IMR-90 (cell line): ENCODE measurements around the gene GLRA2. TPM values are rescaled to one million over a fixed set of nuclear protein-coding genes. Genes with fewer than 3 reads are reported as not detected.

Experiments
- ATAC-seq: fragments of 200-7000 bp; cut with Tn5 transposase; 2 replicates; pipeline ENCODE4 v1.9.1; 2020; ENCODE audit warnings: low read depth, mild to moderate bottlenecking, moderate library complexity
- BruUV-seq: library from RNA; stranded (reverse); fragments of 400-500 nt; replicated peaks from 2 replicates; lab custom pipeline; 2021; lab: Mats Ljungman, UMichigan
- CTCF ChIA-PET: fragments of 300-600 bp; formaldehyde crosslinking; extraction: SDS; loops from one replicate; lab custom pipeline; 2021; ENCODE audit warnings: antibody characterized with exemption; lab: Yijun Ruan, JAX
- POLR2A ChIA-PET: fragments of 300-600 bp; sonication (Branson Sonifier 250); formaldehyde crosslinking; loops from one replicate; lab custom pipeline; 2022; ENCODE audit warnings: antibody characterized with exemption; ENCODE audit not compliant: unreplicated experiment; lab: Charles Lee
- DNase-seq: peaks from one replicate; pipeline ENCODE4 v3.0.0; 2013
- H2AFZ ChIP-seq: replicated peaks from 2 replicates; pipeline ENCODE3; 2013; ENCODE audit warnings: low read length, mild to moderate bottlenecking; ENCODE audit not compliant: poor library complexity
- H2AK5ac ChIP-seq: 2 replicates; pipeline ENCODE4 v1.6.1; 2013; ENCODE audit warnings: low read depth, low read length, inconsistent platforms
- H2AK9ac ChIP-seq: replicated peaks from 2 replicates; pipeline ENCODE3; 2013; ENCODE audit warnings: mild to moderate bottlenecking, low read depth, low read length, moderate library complexity; ENCODE audit not compliant: poor library complexity
- H2BK120ac ChIP-seq: 2 replicates; pipeline ENCODE4 v1.6.1; 2013; ENCODE audit warnings: low read depth, low read length, inconsistent platforms
- H2BK15ac ChIP-seq: 3 replicates; pipeline ENCODE4 v1.6.1; 2013; ENCODE audit warnings: low read depth, low read length, inconsistent platforms
- H2BK20ac ChIP-seq: 2 replicates; pipeline ENCODE4 v1.6.1; 2013; ENCODE audit warnings: low read depth, mild to moderate bottlenecking, inconsistent platforms, low read length, moderate library complexity
- H2BK5ac ChIP-seq: 2 replicates; pipeline ENCODE4 v1.6.1; 2013; ENCODE audit warnings: mild to moderate bottlenecking, low read depth, low read length, inconsistent platforms; ENCODE audit not compliant: poor library complexity, severe bottlenecking
- H3K14ac ChIP-seq: replicated peaks from 2 replicates; pipeline ENCODE4 v1.6.1; 2013; ENCODE audit warnings: low read depth, low read length, inconsistent platforms
- H3K18ac ChIP-seq: 2 replicates; pipeline ENCODE4 v1.6.1; 2013; ENCODE audit warnings: low read depth, low read length, control low read depth
- H3K23ac ChIP-seq: 2 replicates; pipeline ENCODE4 v1.6.1; 2013; ENCODE audit warnings: low read depth, low read length, inconsistent platforms
- H3K27ac ChIP-seq: 2 replicates; pipeline ENCODE4 v1.5.1; 2013; ENCODE audit warnings: mild to moderate bottlenecking, control low read depth, low read length; ENCODE audit not compliant: insufficient read depth
- H3K27me3 ChIP-seq: 2 replicates; pipeline ENCODE4 v1.6.1; 2013; ENCODE audit warnings: low read length; ENCODE audit not compliant: control insufficient read depth, insufficient read depth
- H3K36me3 ChIP-seq: 2 replicates; pipeline ENCODE4 v1.6.1; 2013; ENCODE audit warnings: low read length, mixed read lengths; ENCODE audit not compliant: control insufficient read depth, insufficient read depth
- H3K4ac ChIP-seq: 2 replicates; pipeline ENCODE4 v1.6.1; 2013; ENCODE audit warnings: low read depth, low read length, inconsistent platforms
- H3K4me1 ChIP-seq: 2 replicates; pipeline ENCODE4 v1.6.1; 2013; ENCODE audit warnings: low read length, mixed read lengths; ENCODE audit not compliant: control insufficient read depth, insufficient read depth
- H3K4me2 ChIP-seq: 2 replicates; pipeline ENCODE4 v1.6.1; 2013; ENCODE audit warnings: low read depth, mild to moderate bottlenecking, control low read depth, low read length, moderate library complexity
- H3K4me3 ChIP-seq: 2 replicates; pipeline ENCODE4 v1.5.1; 2013; ENCODE audit warnings: low read depth, mild to moderate bottlenecking, control low read depth, low read length, moderate library complexity; ENCODE audit not compliant: insufficient read depth
- H3K56ac ChIP-seq: 2 replicates; pipeline ENCODE4 v1.6.1; 2013; ENCODE audit warnings: low read length, inconsistent platforms; ENCODE audit not compliant: insufficient read depth; ENCODE audit errors: extremely low read depth
- H3K79me1 ChIP-seq, 2 experiments: 2 replicates each; pipeline ENCODE4 v1.6.1; 2013; ENCODE audit warnings: low read length in 2 of 2, inconsistent platforms in 1 of 2, low read depth in 1 of 2
- H3K9ac ChIP-seq: 2 replicates; pipeline ENCODE4 v1.6.1; 2013; ENCODE audit warnings: low read depth, low read length, control low read depth
- H3K9me1 ChIP-seq: 2 replicates; pipeline ENCODE4 v1.6.1; 2013; ENCODE audit warnings: low read length, inconsistent platforms; ENCODE audit not compliant: insufficient read depth
- H3K9me3 ChIP-seq: 2 replicates; pipeline ENCODE4 v1.6.1; 2013; ENCODE audit warnings: low read length; ENCODE audit not compliant: control insufficient read depth, insufficient read depth
- H4K20me1 ChIP-seq: 2 replicates; pipeline ENCODE4 v1.6.1; 2013; ENCODE audit warnings: low read length, inconsistent platforms; ENCODE audit not compliant: insufficient read depth
- H4K5ac ChIP-seq: 2 replicates; pipeline ENCODE4 v1.6.1; 2013; ENCODE audit warnings: mild to moderate bottlenecking, low read depth, low read length, control low read depth
- H4K8ac ChIP-seq, 2 experiments: 2 replicates each; pipeline ENCODE4 v1.6.1; 2013; ENCODE audit warnings: low read depth in 2 of 2, low read length in 2 of 2, control low read depth in 1 of 2, inconsistent platforms in 1 of 2
- H4K91ac ChIP-seq: 2 replicates; pipeline ENCODE4 v1.6.1; 2013; ENCODE audit warnings: low read depth, low read length, inconsistent platforms; ENCODE audit not compliant: insufficient read depth
- MAFK ChIP-seq: IDR thresholded peaks from 2 replicates; pipeline ENCODE4 v1.6.1; 2012; ENCODE audit warnings: low read depth, low read length, improper control_type of control experiment
- NFE2L2 ChIP-seq: fragments of 150-350 bp; IDR thresholded peaks from 2 replicates; pipeline ENCODE4 v1.6.1; 2016; ENCODE audit warnings: low read depth, mild to moderate bottlenecking, low read length
- RAD21 ChIP-seq: IDR thresholded peaks from 2 replicates; pipeline ENCODE4 v1.6.1; 2012; ENCODE audit warnings: low read length, improper control_type of control experiment
- RFX5 ChIP-seq: IDR thresholded peaks from 2 replicates; pipeline ENCODE4 v1.8.0; 2012; ENCODE audit warnings: low read depth, mild to moderate bottlenecking, low read length, moderate library complexity
- WGBS, 2 experiments: methylation state at CpG; one replicate each; pipeline versions ENCODE4 v1.1.5 to v1.1.7; 2013; ENCODE audit warnings: missing lambda C conversion rate in 2 of 2; ENCODE audit not compliant: insufficient read length in 1 of 2; ENCODE audit errors: extremely low coverage in 2 of 2; 5-methylcytosine and 5-hydroxymethylcytosine counted together
- dilution Hi-C: fragments of 300-500 bp; cut with HindIII; formaldehyde crosslinking; loops from one replicate; pipeline ENCODE4 v1.14.3; 2018; ENCODE audit warnings: low sequenced_read_pairs; ENCODE audit not compliant: unreplicated experiment
- in situ Hi-C: fragments of 300-500 bp; cut with MboI; formaldehyde crosslinking; loops from 3 replicates; pipeline ENCODE4 v1.14.3; 2019; ENCODE audit warnings: low sequenced_read_pairs, inconsistent platforms, mixed read lengths
- intact Hi-C: fragments of 100-400 bp; cut with micrococcal nuclease; formaldehyde crosslinking; loops from 2 replicates; pipeline ENCODE4 v1.10.0; 2022
- polyA plus RNA-seq, 3 experiments: library from polyadenylated mRNA; depleted of rRNA; stranded (reverse); fragments of >200 nt; gene quantifications; 2 replicates each; pipeline ENCODE4 v1.2.3, GENCODE V29; 2012; ENCODE audit warnings: low replicate concordance in 1 of 3
- total RNA-seq: library from RNA; depleted of rRNA; stranded (reverse); fragments of >200 nt; gene quantifications from 2 replicates; pipeline ENCODE4 v1.2.3, GENCODE V29; 2012

Gene GLRA2
- total and polyA plus RNA-seq, 2 of the 4 experiments (the other 2 are of a cell fraction) = not detected

DNA sequence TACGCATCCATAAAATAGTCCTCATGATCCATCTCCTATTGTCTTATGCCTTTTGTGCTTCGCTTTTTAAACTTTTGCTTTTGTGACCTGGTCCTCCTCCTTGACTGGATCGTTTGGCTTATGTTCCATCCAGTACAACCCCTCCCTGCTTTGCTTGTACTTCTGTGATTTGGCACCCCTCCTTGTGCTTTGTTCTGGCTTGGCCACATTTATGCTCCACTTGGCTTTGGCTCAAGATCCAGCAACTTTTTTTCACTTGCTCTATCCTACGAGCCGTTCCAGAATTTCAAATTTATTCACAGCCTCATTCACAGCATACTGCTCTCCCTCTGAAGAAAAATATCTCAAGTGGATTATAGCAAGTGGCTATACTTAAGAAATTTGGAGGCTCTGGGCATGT, 28.0 kb upstream of the GLRA2 start:
- no peak overlapping the region for H2AK9ac ChIP-seq
- WGBS, 2 experiments = 33% methylated on average over 1 of the region's 5 CpGs; no CpG with 5 or more reads in 1 of the 2 experiments
- BruUV-seq = no TSS peak
- H2BK5ac ChIP-seq = no peak overlapping the region
- H2BK20ac ChIP-seq = no peak overlapping the region
- DNase-seq (no peak), ATAC-seq (no peak)
- H3K4me3 ChIP-seq = no peak overlapping the region
- POLR2A ChIA-PET = no interaction called here
- no peak overlapping the region for H3K23ac ChIP-seq
- H3K4me2 ChIP-seq = no peak overlapping the region
- H3K18ac ChIP-seq = no peak overlapping the region
- dilution Hi-C loops (no loop called here), in situ Hi-C loops (no loop called here), intact Hi-C loops (no loop called here)
- H3K27me3 ChIP-seq = no peaks in the 10 kb centered on the region
- H3K9me1 ChIP-seq = no peaks in the 10 kb centered on the region
- no peak overlapping the region for H3K56ac ChIP-seq
- H3K4me1 ChIP-seq = no peaks in the 10 kb centered on the region
- no peaks in the 10 kb centered on the region for H3K36me3 ChIP-seq
- no peak overlapping the region for H2AK5ac ChIP-seq
- H4K91ac ChIP-seq = no peak overlapping the region
- H2AFZ ChIP-seq = no peak overlapping the region
- no peak overlapping the region for H2BK120ac ChIP-seq
- H4K20me1 ChIP-seq = no peaks in the 10 kb centered on the region
- H4K8ac ChIP-seq = no peak overlapping the region
- no peaks in the 10 kb centered on the region for H3K9me3 ChIP-seq
- no peak overlapping the region for H3K4ac ChIP-seq
- no peak overlapping the region for H4K5ac ChIP-seq
- H3K79me1 ChIP-seq = no peaks in the 10 kb centered on the region
- H2BK15ac ChIP-seq = no peak overlapping the region
- CTCF ChIA-PET = no interaction called here
- no peak overlapping the region for H3K9ac ChIP-seq
- TF ChIP-seq MAFK = no peak
- no peak for TF ChIP-seq RAD21
- no peak for TF ChIP-seq NFE2L2
- no peak for TF ChIP-seq RFX5
- H3K27ac ChIP-seq = no peak overlapping the region
- no peak overlapping the region for H3K14ac ChIP-seq
